GM11168 (cell line): ENCODE measurements around the gene FAM167B.

Experiments used
- in situ Hi-C: fragments of 300-500 bp; cut with MboI; formaldehyde crosslinking; loops from one replicate; pipeline ENCODE4 v1.12.0; 2022; ENCODE audit warnings: low sequenced_read_pairs; ENCODE audit not compliant: unreplicated experiment

FAM167B gene

DNA sequence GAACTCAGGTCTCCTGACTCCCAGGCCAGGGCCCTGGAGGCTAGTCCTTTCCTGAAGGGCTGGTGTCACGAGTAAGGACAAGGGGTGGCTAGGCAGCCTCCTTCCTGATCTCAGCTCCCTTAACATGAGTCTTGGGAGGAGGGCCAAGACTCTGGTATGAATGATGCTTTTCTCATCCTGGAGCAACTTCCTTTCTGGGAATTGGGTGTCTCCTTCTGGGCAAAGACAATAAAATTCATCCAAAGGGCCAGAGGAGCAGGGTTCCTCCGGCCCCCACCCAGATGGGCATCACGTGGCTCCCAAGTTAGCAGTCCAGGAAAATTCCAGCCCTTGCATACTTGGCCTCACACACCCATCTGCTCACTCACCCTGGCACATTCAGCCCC is at the start of gene FAM167B:
TSS of gene FAM167B (plus strand) at position 335 of the 386 bp plus-strand sequence. CDS start 200 bp downstream, outside the sequence.
- in situ Hi-C loops, result no loop called here

DNA sequence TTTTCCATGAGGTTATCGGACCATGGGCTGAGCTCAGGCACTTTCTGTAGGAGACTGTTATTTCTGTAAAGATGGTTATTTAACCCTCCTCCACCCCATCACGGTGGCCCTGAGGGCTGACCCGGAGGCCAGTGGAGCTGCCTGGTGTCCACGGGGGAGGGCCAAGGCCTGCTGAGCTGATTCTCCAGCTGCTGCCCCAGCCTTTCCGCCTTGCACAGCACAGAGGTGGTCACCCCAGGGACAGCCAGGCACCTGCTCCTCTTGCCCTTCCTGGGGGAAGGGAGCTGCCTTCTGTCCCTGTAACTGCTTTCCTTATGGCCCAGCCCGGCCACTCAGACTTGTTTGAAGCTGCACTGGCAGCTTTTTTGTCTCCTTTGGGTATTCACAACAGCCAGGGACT is 49.2 kb upstream of the FAM167B start:
- in situ Hi-C loops, result no loop called here

DNA sequence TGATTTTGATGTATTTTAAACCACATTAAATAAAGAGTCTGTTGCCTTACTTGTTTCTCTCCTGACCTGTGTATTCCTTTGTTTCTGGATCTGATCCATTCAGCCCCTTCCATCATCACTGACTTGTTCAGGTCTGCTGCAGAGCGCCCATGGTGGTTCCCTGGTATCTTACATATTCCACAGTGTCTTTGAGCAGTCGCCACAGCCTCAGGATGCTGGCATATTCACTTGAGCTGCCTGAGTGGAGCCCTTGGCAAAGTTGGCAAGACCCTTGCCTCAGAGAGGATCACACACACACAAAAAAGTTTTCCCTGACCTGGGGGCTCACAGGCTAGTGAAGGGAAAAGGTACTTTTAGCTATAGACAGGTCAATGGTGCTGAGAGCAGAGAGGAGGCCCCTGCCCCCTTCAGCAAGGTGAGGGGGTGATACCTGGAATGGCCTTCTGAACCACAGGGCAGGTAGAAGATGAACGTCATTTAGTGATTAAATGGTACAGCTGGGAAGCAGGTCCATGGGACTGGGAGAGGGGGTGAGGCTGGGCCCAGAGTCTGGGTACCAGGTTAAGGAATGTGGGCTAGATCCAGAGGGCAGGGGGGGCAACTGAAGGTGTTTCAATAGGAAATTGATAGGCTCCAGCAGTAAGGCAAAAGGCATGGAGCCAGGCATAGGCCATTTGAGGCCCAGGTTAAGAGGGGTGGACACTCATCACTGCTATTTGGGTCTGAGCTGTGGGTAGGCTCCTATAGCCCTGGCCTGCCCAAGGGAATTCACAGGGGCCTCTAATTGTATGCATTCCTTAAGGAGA is 48.6 kb upstream of the FAM167B start:
- in situ Hi-C loops, result no loop called here

DNA sequence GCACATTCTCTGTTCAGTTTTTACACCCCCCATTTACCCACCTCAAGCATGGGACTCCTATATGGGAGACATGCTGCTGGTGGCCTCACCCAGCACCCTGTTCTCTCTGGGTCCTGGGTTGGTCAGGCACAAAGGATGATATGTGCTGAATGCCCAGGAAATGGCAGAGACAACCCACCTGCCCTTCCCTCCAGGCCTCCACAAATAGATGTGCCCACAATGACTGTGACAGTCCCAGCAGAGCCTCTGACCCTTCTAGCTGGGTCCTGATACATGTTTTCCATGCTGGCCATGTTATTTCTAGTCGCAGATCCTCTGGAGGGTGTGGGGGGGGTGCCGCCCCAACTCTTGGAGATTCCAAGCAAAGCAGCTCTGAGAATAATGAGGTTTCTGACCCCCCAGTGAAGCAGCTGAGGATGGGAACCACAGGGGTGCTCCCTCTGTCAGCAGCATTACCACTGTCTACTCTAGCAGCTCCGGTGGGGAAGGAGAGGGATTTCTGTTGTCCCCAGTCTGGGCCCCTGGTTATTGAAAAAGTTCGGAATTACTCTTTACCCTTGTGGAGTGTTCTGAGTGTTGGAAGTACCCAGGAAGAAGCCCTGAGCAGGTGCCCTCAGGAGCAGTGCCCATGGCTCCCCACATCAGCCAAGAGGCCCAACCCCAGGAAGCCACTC is 47.8 kb upstream of the FAM167B start:
- in situ Hi-C loops, result no loop called here

DNA sequence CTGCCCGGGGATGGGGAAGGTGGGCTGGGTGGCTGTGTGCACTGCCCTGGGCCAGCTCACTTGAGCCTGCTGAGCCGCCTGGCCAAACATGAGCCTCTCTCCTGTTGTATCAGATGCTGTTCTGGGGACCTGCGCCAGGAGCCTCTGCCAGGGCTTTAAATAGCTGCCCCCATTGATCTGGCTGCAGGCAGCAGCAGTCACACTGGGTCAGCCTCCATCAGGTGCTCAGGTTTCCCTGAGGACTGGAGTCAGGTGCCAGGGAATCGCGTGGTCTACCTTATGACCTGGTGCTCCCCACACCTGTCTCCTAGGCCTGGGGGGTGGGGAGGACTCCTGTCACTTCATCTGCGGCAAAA is 47.3 kb upstream of the FAM167B start:
- in situ Hi-C loops, result no loop called here

DNA sequence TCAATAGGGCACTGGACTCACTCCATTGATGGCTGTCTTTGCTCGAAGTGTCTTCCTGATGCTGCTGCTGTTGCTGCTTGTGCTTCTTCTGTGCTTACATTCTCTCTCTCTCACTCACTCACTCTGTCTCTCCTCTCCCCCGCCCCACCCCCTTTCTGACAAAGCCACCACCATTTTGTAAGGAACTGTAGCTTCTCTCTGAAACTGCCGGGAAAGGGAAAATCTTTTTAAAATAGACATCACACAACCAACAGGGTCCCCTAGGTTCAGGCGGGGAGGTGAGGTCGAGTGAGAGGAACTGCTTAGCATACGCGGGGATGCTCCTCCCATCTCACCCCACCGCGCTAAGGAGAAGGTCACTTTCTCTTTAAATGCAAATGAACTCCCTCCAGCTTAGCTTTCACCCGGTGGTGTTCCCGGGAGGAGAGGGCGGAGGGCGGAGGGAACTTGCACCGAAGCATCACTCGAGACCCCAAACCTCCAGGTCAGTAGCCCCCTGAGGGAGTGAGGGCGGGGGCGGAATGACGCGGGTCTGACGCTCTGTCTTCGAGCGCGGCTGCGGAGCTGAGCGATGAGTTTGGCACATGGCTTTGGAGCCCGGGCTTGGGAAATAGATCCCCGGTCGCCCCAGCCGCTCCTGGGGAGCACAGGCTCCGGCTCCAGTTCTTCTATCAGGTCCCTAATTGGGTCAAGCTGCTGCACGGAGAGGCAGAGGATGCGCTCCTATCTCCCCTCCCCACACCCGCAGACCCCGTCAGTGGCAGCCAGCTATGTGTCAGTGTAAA is 46.6 kb upstream of the FAM167B start, which contains the start of gene CCDC28B:
TSS of gene CCDC28B (plus strand) at position 370 of the 785 bp plus-strand sequence. CDS start 1,341 bp downstream, outside the sequence.
- in situ Hi-C loops, result no loop called here

DNA sequence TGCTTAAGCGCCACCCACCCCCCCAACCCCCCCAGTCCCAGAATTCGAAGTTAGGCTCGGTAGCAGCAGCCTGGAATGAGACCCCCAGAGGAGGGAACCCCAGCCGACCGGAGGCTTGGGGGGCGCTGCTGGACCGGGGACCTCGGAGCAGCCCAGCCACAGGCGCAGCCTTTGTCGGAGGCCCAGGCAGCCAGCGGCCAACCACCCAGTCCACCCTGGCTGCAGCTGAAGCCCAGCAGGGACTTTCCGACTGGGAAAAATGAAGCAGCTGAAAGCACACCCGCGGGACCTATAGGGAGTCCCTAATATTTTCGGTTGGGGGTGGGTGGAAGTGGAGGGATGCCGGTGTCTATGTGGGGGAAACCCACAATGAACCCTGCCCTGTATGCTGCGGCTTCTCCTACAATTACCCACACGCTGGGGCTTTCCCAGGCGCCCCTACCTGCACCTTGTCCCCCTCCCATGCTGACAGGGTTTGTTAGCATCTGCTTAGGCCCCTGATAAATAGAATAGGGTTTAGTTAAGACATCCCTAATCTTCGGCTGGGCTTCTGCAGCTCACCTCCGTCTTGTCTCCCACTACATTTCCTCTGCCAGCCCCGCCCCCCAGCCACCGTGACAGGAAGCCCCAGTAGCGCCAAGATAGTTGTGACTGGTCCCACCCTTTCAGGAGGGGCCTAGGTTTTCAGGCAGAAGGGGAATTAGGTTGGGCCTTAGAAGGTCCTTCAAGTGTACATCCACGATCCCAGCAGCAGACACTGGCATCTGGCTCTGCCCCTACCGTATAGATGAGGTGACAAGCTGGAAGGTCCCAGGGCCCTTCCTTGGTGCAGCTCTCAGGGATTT is 45.8 kb upstream of the FAM167B start:
- in situ Hi-C loops, result no loop called here

DNA sequence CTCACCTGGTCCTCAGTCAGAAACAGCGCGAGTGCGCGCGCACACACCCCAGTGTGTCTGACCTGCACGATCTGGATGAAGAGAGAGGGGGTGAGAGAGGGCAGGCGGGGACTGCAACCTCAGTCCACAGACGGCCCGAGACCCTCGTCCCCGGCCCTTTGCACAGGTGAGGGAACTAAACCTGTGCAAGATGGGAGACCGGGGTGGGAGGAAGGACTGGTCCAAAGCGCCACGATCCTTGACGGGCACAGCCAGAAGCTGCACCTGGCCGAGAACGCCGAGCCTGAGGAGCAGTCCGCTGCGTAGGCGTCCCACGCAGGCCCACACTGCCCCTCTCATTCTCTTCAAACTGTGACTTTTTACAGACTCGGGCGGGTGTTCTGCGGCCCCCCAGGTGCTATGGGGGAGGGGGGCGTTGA is 42.1 kb upstream of the FAM167B start:
- in situ Hi-C loops, result loop anchor here (5.0 kb wide), 1 partner anchor 102 kb away; no protein-coding TSS in a partner anchor

DNA sequence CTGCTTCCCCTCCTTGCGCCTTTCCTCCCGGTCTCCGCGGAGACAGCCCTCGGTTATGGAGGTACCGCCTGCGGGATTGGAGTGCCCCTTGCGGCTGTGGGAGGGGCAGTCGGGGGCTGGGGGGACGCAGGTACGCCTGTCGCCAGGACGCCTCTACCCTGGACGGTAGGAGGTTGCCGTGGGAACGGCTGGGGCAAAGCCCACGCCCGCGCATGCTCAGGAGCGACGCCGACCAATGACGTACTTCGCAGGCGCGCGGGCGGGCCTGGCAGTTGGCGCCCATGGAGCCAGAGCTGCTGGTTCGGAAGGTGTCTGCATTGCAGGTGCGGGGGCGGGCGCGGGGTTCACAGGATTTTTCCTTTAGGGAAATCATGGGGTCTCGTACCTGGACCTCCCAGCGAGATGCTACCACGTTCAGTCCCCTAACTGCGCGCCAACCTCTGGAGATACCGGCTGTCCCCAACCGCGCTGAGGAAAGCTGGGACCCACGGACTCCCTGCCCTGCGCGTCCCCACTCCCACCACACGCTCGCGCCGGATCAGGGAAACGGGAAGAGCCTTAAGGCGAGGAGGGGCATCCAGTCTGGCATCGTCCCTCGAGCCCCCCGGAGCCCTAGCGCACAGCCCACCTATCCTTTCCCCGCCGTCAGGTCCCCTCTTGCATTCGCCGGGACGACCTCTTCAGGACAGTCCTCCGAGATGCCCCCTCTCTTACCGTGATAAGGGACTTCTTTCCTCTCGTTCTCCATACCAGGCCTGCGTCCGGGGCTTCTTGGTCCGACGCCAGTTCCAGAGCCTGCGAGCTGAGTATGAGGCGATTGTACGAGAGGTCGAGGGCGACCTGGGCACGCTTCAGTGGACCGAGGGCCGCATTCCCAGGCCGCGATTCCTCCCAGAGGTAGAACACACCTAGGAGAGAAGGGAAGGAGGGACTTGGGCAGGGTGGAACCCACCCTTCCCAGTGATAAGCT is 41.3 kb upstream of the FAM167B start, which contains the start of gene IQCC:
TSS of gene IQCC (plus strand) at position 271 of the 970 bp plus-strand sequence. CDS start at position 282, 11 bp downstream.
- in situ Hi-C loops, result loop anchor here (5.0 kb wide), 1 partner anchor 102 kb away; no protein-coding TSS in a partner anchor

DNA sequence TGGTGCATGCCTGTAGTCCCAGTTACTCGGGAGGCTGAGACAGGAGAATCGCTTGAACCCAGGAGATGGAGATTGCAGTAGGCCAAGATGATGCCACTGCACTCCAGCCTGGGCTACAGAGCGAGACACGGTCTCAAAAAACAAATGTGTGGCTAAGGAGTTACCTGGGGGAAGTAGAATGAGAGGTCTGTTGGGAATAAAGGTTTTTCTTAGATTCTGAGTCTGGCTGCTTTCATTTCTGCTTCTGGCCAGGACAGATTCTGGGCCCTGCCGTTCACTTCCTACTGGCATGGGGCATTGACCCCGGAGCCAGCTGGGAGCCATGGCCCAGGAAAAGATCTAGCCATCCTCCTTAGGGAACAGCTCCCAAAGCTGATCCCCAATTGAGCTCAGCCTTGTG is 38.6 kb upstream of the FAM167B start:
- in situ Hi-C loops, result loop anchor here (5.0 kb wide), 1 partner anchor 99 kb away; no protein-coding TSS in a partner anchor

DNA sequence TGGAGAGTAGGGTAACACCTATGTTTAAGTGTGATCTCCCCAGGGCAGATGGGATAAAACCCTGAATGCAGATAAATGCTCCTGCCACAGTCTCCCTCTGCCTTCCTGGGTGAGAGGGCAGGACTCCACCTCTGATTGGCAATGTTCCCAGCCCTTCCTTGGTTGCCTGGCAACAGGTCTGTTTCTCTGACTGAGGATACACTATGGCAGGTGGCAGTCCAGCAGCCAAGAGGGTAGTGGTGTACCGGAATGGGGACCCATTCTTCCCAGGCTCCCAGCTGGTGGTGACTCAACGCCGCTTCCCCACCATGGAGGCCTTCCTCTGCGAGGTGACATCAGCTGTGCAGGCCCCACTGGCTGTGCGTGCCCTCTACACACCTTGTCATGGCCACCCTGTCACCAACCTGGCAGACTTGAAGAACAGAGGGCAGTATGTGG is 38.1 kb upstream of the FAM167B start, which contains the start of gene DCDC2B:
TSS of gene DCDC2B (plus strand) at position 199 of the 438 bp plus-strand sequence. CDS start at position 204, 5 bp downstream.
- in situ Hi-C loops, result loop anchor here (5.0 kb wide), 1 partner anchor 98 kb away; no protein-coding TSS in a partner anchor

DNA sequence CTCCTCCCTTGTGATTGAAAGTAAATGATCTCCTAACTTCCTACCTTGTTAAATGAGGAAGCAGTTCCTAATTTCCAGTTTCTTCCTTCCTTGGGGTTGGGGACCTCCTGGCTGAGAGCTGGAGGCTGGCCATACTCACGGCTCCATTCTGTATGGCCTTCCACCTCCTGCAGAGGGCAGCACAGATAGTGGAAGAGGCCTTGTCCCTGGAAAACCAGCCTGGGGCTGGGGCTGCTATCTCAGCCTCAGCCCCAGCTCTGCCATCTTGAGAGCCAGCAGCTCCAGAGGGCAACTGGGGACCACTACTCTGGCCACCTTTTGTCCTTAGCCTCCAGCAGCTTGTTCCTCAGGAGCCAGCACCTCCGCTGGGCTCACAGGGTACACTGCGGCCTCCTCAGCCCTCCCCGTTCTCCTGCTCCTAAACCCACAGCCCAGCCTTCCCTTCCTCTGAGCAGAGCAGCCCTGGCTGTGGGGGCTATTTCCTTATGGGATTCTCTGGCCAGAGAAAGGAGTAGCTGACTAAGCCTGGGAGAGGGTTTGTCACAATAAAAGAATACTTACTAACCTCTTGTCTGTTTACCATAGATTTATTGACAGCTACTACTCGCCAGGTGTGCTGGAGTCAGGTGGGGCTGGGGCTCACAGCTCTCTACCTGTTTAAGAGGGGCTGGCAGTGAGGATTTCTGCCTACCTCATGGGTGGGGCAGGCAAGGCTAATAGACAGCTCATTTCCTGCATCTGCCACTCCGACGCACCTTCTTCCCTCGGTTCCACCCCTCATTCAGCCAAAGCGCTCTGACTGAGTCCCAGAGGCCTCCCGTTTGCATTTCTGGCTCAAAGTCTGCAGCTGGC is 31.2 kb upstream of the FAM167B start:
- in situ Hi-C loops, result no loop called here

DNA sequence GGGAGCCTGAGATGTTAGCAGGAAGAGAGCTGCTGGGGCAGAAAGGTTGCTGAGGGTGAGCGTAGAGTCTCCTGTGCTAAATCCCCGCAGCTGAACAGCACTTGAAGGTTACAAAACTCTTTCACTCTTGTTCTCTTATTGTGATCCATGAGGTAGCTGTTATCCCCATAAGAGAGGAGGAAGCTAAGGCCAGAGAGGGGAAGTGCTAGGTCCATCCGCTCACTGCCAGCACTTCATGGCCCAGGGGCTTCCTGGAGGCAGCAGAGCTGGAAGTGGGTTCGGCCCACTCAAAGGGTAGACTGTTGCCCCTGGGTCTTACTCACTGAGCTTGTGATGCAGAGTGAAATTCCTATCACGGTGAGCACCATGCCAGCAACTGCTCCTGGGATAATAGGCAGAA is 30.5 kb upstream of the FAM167B start:
- in situ Hi-C loops, result no loop called here

DNA sequence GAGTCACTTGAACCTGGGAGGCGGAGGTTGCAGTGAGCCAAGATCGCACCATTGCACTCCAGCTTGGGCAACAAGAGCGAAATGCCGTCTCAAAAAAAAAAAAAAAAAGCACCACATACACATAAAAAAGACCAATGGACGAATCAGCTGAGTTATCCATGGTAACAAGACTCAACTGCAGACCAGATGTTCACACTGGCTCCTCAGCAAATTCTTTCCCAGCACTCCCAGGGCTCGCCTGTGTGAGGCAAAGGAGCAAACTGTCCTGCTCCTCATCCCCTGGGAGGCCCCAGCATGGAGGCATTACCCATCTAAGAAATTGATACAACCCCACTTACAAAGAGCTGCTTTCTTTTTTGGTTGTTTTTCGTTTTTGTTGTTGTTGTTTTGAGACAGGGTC is 28.0 kb upstream of the FAM167B start:
- in situ Hi-C loops, result no loop called here

DNA sequence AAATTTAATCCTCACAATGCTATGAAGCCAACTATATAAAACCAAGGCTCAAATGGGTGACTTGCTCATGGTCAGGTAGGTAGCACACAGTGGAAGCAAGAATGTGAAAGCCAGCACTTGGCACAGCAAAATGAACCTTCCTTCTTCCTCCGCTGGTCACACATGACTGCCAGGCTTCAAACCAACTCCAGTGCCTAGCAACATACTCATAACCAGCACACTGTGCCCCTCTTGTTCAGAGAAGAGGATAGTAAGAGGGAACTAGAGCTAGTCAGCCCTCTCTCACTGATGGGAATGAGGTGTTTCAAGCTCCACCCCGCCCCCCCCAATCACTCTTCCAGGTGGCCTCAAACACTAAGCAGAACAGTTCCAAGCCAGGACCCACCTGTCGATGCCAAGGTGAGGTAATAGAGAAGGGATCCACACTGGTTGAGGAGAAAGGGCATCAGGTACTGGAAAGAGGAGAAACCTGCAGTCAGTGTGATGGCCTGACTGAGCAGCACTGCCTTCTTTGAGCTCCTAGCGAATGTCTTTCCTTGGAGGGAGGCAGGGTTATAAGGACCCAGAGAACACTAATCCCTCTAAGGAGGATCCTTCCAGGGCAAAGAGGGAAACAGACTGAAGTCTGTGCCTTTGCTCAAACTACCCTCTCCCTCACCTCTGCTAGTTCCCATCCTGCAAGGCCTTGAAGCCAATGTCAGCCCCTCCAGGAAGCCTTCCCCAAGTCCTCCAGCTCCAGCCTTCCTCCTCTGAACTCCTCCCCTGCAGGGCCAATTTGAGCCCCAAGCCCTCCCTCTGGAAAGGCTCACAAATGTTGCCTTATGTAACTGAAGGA is 26.1 kb upstream of the FAM167B start:
- in situ Hi-C loops, result no loop called here

DNA sequence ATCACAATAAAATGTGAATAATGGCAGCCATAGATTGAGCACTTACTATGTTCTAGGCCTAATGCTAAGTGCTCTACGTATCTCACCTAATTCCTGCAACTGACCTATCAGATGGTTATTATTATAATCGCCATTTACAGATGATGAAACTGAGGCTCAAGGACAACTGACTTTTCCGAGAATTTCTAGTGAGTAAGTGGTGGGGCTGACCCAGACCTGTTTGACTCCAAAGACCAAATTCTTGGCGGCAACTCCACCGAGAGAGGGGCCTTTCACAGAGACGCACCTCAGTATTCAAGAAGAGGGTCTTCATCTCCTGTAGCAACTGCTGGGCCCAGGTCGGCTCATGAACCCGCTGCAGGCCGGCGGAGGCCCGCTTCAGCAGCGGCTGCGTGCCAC is 25.4 kb upstream of the FAM167B start:
- in situ Hi-C loops, result no loop called here
